Activated CD8-positive, alpha-beta memory T cell treated with anti-CD3 and anti-CD28 coated beads, Interleukin-2, amount 10 ng/mL, durations not matched to agents 7 days and 5 days (primary cell): ENCODE data around the gene FAM161A. TPM values are rescaled to one million over a fixed set of nuclear protein-coding genes. Genes with fewer than 3 reads are reported as not detected.
"Not testable (repeated sequence)": the region's sequence is repeated elsewhere in the genome, so short reads cannot be mapped to it uniquely, and the experiment has no call there.

ENCODE experiments used
- ATAC-seq: fragments of 150-1000 bp; cut with Tn5 transposase; one replicate; pipeline ENCODE4 v1.10.0; 2021; ENCODE audit warnings: moderate library complexity
- CTCF ChIA-PET: fragments of 350-600 bp; sonication (Branson Sonifier 250); formaldehyde crosslinking; loops from one replicate; lab custom pipeline; 2021; ENCODE audit warnings: antibody characterized with exemption; lab: Charles Lee
- DNase-seq: peaks from one replicate; pipeline ENCODE4 v3.0.0-alpha.2; 2020
- H3K27ac Mint-ChIP-seq: one replicate; pipeline ENCODE4 v1.8.0; 2021; ENCODE audit warnings: mild to moderate bottlenecking, mixed read lengths
- H3K27me3 Mint-ChIP-seq: one replicate; pipeline ENCODE4 v1.8.0; 2021; ENCODE audit warnings: mixed read lengths
- H3K36me3 Mint-ChIP-seq: one replicate; pipeline ENCODE4 v1.8.0; 2021; ENCODE audit warnings: mild to moderate bottlenecking, mixed read lengths
- H3K4me1 Mint-ChIP-seq: one replicate; pipeline ENCODE4 v1.8.0; 2021; ENCODE audit warnings: mixed read lengths
- H3K4me3 Mint-ChIP-seq: one replicate; pipeline ENCODE4 v1.8.0; 2021; ENCODE audit warnings: mild to moderate bottlenecking, moderate library complexity, mixed read lengths
- H3K9me3 Mint-ChIP-seq: one replicate; pipeline ENCODE4 v1.8.0; 2022; ENCODE audit warnings: low read depth, mixed read lengths
- total RNA-seq, 2 experiments: library from RNA; stranded (reverse); gene quantifications; one replicate each; pipeline ENCODE4 v1.2.3, GENCODE V29; 2021

The FAM161A gene
- 1 to 10 TPM; 4.8 TPM for total RNA-seq

DNA sequence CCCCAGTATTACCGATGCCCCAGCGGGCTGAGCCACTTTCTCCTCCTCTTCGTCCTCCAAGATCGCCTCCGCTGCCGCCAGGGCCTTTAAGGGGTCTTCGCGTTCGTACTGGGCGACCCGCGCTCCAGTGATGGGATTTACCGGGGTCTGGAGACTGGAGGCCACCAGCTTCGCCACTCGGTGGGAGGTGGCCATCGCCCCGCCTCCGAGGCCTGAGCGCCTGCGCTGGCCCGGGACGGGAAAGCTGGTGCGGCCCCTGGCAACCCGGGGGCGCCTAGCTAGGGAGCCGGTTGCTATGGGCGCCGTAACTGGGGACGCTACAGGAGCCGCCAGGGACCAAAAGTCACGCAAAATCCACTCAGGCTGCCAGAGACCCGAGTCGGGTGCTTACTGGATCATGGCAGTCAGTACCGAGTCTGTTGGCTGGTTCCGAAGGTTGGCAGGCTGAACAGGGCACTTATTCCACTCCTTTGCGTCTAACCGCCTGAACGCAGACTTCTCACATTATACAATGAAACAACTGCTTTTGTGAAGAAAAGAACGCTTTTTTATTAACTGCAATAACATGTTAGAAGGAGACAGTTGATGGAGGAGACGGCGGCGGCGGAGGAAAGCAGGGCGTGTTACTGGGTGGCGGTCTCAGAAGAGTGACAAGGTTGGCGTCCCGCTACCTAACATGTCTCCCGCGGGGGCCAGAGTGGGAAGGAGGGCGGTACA lies at the start of gene FAM161A:
Gene FAM161A, minus strand, starts transcription at position 214 of the 717 bp plus-strand sequence. Its CDS starts 19 bp downstream, at position 195.
- no peaks in the 10 kb centered on the region for H3K9me3 Mint-ChIP-seq
- CTCF ChIA-PET: interaction anchor here (1.3 to 1.5 kb wide), 2 partner anchors 10 to 12 kb away, joined by 3 read pairs; no protein-coding TSS in a partner anchor

DNA sequence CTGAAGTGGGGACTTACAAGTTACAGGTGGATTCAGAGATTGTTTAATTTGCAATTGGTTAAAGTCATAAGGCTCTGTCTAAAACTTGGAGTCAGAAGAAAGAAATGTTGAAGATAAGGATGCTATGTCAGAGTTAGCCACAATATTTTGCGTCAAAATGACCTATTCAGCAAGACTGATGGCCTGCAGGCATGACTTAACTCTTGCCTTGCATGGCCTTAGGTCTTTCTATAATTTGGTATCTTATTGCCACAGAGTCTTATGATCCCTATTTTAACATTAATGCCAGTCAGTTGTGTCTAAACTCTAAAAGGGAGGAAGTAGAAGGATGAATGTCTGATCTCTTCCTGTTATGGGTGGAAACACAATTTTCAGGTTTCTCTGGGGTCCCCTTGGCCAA lies 46.4 kb upstream of the FAM161A start:
- Mint-ChIP-seq H3K27me3 (no peaks in the 10 kb centered on the region), H3K36me3 (no peaks in the 10 kb centered on the region), H3K9me3 (no peaks in the 10 kb centered on the region), H3K4me1 (peaks cover 3% of the 10 kb centered on the region), H3K4me3 (no peak overlapping the region), H3K27ac (no peak overlapping the region)
- CTCF ChIA-PET: no interaction called here
- DNase-seq (no peak), ATAC-seq (no peak)

More for the DNA sequence above, at the start of gene FAM161A:
- peak within 1 kb of the TSS; percentile 94 for H3K27ac Mint-ChIP-seq
- DNase-seq (peak; percentile 88), ATAC-seq (peak; percentile 71)
- peaks cover 1% of the 10 kb centered on the region for H3K36me3 Mint-ChIP-seq
- H3K4me3 Mint-ChIP-seq: peak within 1 kb of the TSS; percentile 97
- H3K4me1 Mint-ChIP-seq: peaks cover 18% of the 10 kb centered on the region
- H3K27me3 Mint-ChIP-seq: no peaks in the 10 kb centered on the region

DNA sequence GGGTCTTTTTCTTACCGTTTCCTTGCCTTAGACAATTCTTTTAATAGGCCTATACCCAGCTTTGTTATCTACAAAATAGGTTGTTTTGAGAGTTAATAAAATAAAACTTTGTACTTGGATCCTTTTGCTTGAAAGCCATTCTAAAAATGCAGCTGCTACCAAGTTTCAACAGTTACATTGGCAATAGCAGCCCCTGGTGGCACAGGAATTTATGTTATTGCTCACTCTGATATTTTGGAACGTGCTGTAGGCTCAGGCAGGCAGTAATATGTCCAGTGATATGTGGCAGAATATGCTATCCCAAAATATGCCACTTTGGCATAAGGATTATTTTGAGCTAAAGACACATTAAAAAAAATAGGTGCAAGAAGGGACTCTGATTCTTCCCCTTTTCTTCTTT lies 45.0 kb upstream of the FAM161A start:
- ATAC-seq (no peak), DNase-seq (no peak)
- CTCF ChIA-PET: interaction anchor here (0.7 to 1.0 kb wide), 3 partner anchors 13 to 901 kb away, joined by 3 read pairs; no protein-coding TSS in a partner anchor
- Mint-ChIP-seq H3K27me3 (no peaks in the 10 kb centered on the region), H3K36me3 (no peaks in the 10 kb centered on the region), H3K4me1 (no peaks in the 10 kb centered on the region), H3K4me3 (no peak overlapping the region), H3K27ac (no peak overlapping the region), H3K9me3 (no peaks in the 10 kb centered on the region)

GRCh38 chr2:61888267-61889055 lies 34.6 kb upstream of the FAM161A start, which contains the start of gene CCT4:
Gene CCT4 (minus strand): TSS chr2:61888656. CDS start chr2:61888507, 149 bp downstream.
- ATAC-seq (peak; percentile 83), DNase-seq (peak; percentile 92)
- Mint-ChIP-seq H3K27me3 (no peaks in the 10 kb centered on the region), H3K4me1 (peaks cover 29% of the 10 kb centered on the region), H3K36me3 (peaks cover 37% of the 10 kb centered on the region), H3K4me3 (peak within 1 kb of the TSS; percentile 100), H3K9me3 (no peaks in the 10 kb centered on the region), H3K27ac (peak within 1 kb of the TSS; percentile 99)
- CTCF ChIA-PET: no interaction called here

DNA sequence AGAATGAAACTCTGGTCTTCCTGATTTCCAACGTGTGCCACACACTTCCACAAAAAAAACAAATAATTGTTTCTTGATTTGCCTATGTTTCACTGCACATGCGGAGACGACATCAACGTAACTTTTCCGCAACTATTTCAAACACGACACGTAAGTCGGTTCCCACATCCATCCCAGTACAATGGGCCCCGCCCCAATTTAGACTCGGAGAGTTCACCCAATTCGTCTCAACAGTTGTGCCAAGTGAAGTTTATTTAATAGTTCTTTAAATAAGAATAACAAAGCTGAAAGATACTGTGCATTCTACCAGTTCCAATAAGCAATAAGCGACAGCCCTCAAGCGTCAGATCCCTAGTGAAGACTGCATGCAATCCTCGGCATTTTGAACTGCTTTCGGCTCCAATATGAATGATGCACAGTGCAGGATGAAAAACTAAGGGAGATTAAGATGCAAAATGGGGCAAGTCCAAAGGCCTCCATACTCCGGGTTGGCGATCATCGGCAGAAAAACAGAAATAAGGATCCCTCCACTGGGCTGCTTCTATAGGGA lies 33.9 kb upstream of the FAM161A start:
- no peak for ATAC-seq

GRCh38 chr2:61885896-61886603 lies 32.2 kb upstream of the FAM161A start:
- DNase-seq: no peak
- peaks cover 32% of the 10 kb centered on the region for H3K4me1 Mint-ChIP-seq
- peaks cover 51% of the 10 kb centered on the region for H3K36me3 Mint-ChIP-seq
- H3K4me3 Mint-ChIP-seq: peak overlapping the region; percentile 100
- ATAC-seq: no peak
- no peaks in the 10 kb centered on the region for H3K9me3 Mint-ChIP-seq
- CTCF ChIA-PET: interaction anchor here (0.8 to 1.1 kb wide), 2 partner anchors 12 to 31 kb away, joined by 3 read pairs; no protein-coding TSS in a partner anchor
- peak overlapping the region; percentile 99 for H3K27ac Mint-ChIP-seq
- no peaks in the 10 kb centered on the region for H3K27me3 Mint-ChIP-seq

More for the DNA sequence above, 33.9 kb upstream of the FAM161A start:
- H3K27me3 Mint-ChIP-seq: no peaks in the 10 kb centered on the region
- H3K9me3 Mint-ChIP-seq: no peaks in the 10 kb centered on the region
- H3K27ac Mint-ChIP-seq: peak overlapping the region; percentile 99
- peaks cover 30% of the 10 kb centered on the region for H3K4me1 Mint-ChIP-seq
- DNase-seq: no peak
- peaks cover 43% of the 10 kb centered on the region for H3K36me3 Mint-ChIP-seq
- CTCF ChIA-PET: no interaction called here
- H3K4me3 Mint-ChIP-seq: peak overlapping the region; percentile 100

GRCh38 chr2:61882850-61883249 lies 29.0 kb upstream of the FAM161A start:
- no peak overlapping the region for H3K27ac Mint-ChIP-seq
- ATAC-seq: no peak
- H3K4me1 Mint-ChIP-seq: peaks cover 28% of the 10 kb centered on the region
- H3K27me3 Mint-ChIP-seq: no peaks in the 10 kb centered on the region
- no peak for DNase-seq
- no peaks in the 10 kb centered on the region for H3K9me3 Mint-ChIP-seq
- H3K36me3 Mint-ChIP-seq: peaks cover 64% of the 10 kb centered on the region
- CTCF ChIA-PET: no interaction called here
- no peak overlapping the region for H3K4me3 Mint-ChIP-seq

DNA sequence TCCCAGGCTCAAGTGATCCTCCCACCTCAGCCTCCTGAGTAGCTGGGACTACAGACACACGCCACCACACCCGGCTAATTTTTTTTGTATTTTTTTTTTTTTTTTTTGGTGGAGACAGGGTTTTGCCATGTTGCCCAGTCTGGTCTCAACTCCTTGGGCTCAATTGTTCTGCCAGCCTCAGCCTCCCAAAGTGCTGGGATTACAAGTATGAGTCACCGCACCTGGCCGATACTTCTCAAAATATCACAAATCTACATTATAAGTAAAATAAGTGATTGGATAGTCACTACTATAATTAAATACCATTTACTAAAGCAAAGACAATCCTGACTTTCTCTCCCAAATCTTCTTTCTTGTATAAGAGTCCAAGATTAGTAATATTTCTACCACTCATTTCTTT lies 25.5 kb upstream of the FAM161A start:
- ATAC-seq, H3K4me3 Mint-ChIP-seq, H3K27me3 Mint-ChIP-seq, H3K4me1 Mint-ChIP-seq, DNase-seq, CTCF ChIA-PET, H3K27ac Mint-ChIP-seq, H3K9me3 Mint-ChIP-seq: not testable (repeated sequence)
- peaks cover 53% of the 10 kb centered on the region for H3K36me3 Mint-ChIP-seq

DNA sequence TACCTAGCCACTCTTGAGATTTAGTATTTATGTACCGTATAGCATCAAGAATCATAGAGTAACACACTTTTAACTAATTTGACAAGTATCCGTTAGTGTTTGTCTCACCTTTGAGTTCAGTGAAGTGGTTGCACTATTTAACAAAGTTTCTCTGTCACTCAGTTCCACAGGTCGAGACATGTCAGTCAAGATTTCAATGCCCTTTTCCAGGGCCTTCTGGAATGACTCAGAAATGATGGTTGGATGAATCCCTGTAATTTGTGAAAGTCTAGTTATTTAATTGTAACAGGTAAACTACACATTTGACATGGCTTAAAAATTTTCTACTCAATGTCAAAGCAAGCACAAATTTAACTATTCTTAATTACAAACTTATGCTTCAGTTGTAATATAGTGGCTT lies 24.9 kb upstream of the FAM161A start:
- DNase-seq (no peak), ATAC-seq (no peak)
- Mint-ChIP-seq H3K27ac (no peak overlapping the region), H3K4me3 (no peak overlapping the region), H3K9me3 (no peaks in the 10 kb centered on the region), H3K36me3 (peaks cover 52% of the 10 kb centered on the region), H3K4me1 (peaks cover 5% of the 10 kb centered on the region), H3K27me3 (no peaks in the 10 kb centered on the region)
- CTCF ChIA-PET: no interaction called here

GRCh38 chr2:61877571-61878245 lies 23.8 kb upstream of the FAM161A start:
- no peak overlapping the region for H3K4me3 Mint-ChIP-seq
- CTCF ChIA-PET: no interaction called here
- no peaks in the 10 kb centered on the region for H3K27me3 Mint-ChIP-seq
- no peaks in the 10 kb centered on the region for H3K9me3 Mint-ChIP-seq
- peaks cover 47% of the 10 kb centered on the region for H3K36me3 Mint-ChIP-seq
- H3K27ac Mint-ChIP-seq: no peak overlapping the region
- ATAC-seq (no peak), DNase-seq (no peak)
- H3K4me1 Mint-ChIP-seq: peaks cover 3% of the 10 kb centered on the region

DNA sequence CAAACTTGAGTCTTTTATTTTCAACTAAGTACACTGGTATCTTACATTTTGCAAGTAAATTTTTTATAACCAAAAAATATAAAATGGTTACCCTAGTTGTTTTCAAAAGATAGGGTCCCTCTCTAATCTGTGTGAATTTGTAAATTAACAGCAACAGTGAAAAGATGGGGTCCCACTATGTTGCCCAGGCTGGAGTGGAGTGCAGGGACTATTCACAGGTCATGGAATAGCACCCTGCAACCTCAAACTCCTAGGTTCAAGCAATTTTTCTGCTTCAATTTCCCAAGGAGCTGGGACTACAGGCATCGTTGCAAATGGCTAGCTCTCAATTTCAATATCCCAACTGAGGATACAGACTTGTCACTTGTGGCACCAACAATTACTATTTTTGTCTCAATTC lies 22.5 kb upstream of the FAM161A start:
- no peak for ATAC-seq
- Mint-ChIP-seq H3K36me3 (peaks cover 47% of the 10 kb centered on the region), H3K27me3 (no peaks in the 10 kb centered on the region), H3K4me3 (no peak overlapping the region), H3K9me3 (no peaks in the 10 kb centered on the region), H3K4me1 (peaks cover 1% of the 10 kb centered on the region), H3K27ac (no peak overlapping the region)
- no peak for DNase-seq
- CTCF ChIA-PET: no interaction called here

GRCh38 chr2:61866482-61867089 lies 12.7 kb upstream of the FAM161A start:
- not testable (repeated sequence) for H3K4me1 Mint-ChIP-seq, H3K27ac Mint-ChIP-seq, H3K27me3 Mint-ChIP-seq, H3K4me3 Mint-ChIP-seq, ATAC-seq, H3K9me3 Mint-ChIP-seq, DNase-seq
- CTCF ChIA-PET: interaction anchor here (1.1 kb wide), 1 partner anchor 12 kb away, joined by 3 read pairs; no protein-coding TSS in a partner anchor
- H3K36me3 Mint-ChIP-seq: peaks cover 51% of the 10 kb centered on the region
